Measurements from ENCODE around the gene TRPV3.
"Not testable (repeated sequence)": the region's sequence is repeated elsewhere in the genome, so short reads cannot be mapped to it uniquely, and the experiment has no call there.

TRPV3 gene

GRCh38 chr17:3472137-3472536, 85.5 kb downstream of the TRPV3 start:
- DNase-seq (ENCODE audit: low spot score): no peak

- no peak for DNase-seq (ENCODE audit: low spot score)
These were observed 86.0 kb downstream of the TRPV3 start, which contains the start of gene SPATA22 for GRCh38 chr17:3471599-3471998. SPATA22 (minus strand) TSS chr17:3471819; CDS start chr17:3469325, 2,494 bp downstream.

- DNase-seq (ENCODE audit: low spot score): no peak
These were observed 88.1 kb downstream of the TRPV3 start for GRCh38 chr17:3469529-3469928.

- DNase-seq (ENCODE audit: low spot score): not testable (repeated sequence)
These were observed 91.3 kb downstream of the TRPV3 start for GRCh38 chr17:3466355-3466754.
